HG03060 (cell line): Measurements from ENCODE around the gene NEK7.
"Not testable (repeated sequence)": the region's sequence is repeated elsewhere in the genome, so short reads cannot be mapped to it uniquely, and the experiment has no call there.

Experiments used
- ATAC-seq: cut with Tn5 transposase; IDR thresholded peaks from one replicate; pipeline ENCODE4 v1.9.1; 2021; ENCODE audit warnings: low read depth, moderate number of reproducible peaks; ENCODE audit not compliant: unreplicated experiment

Gene NEK7

DNA sequence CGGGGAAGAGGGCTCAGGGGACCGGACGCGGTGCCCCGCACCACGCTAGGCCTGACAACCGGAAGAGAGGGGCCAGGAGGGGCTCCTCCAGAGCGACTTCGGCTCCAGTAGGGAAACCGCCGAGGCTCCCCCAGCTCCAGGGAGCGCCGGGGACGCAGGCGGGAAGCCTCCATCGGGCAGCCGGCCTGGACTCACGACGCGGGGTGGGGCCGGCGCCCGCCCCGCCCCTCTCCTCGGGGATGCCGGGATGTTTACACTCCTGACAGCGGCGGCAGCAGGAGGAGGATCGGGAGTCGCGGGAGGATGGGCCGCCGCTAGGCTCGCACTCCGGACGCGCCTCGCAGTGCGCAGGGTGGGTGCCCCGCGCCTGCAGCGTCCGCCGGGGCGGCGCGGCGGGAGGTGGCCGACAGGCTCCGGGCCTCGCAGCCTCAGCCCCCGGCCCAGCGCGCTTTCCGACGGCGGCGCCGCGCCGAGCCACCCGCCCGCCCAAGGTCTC lies at the start of gene NEK7:
Gene NEK7, plus strand, starts transcription at position 254 of the 496 bp plus-strand sequence. CDS start 75,583 bp downstream, outside the sequence.
- peak; percentile 23 for ATAC-seq

DNA sequence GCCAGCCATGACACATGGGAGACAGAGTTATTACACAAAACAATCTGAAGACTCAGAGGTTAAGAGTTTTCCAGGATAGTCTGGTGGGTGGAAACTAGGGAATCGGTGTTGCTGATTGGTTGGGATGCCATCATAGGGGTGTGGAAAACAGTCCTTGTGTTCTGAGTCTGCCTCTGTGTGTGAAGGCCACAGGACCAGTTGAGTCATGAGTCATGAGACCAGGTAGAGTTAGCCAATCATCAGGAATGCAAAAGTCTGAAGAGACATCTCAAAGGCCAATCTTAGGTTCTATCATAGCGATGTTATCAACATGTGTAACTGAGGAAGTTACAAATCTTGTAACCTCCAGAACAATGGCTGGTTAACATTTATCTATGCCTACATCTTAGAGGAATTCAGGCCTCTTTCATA lies 49.7 kb upstream of the NEK7 start:
- ATAC-seq = no peak

DNA sequence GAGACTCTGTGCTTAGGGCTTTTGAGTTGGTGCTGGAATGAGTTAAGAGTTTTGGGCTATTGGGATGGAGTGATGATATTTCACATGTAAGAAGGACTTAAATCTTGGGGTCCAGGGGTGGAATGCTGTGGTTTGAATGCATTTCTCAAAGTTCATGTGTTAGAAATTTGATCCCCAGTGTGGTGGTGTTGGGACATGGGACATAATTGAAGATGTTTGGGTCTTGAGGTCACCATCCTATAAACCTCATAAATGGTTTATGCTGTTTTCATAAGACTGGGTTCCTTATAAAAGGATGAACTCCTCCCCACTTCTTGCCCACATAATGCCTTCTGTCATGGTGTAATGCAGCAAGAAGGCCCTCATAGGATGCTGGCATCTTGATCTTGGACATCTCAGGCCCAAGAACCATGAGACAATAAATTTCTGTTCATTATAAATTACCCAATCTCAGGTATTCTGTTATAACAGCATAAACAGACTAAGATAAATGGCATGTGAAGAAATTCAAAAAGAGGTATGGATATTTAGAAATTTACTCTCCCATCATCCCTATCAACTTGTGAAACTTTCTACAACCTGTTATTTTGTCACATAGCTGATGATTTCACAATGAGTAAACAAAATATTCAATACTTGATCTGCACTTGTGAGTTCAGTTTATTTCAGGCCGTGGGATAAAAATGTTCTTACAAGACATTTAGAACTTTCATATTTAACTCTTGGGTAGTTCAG lies 48.0 kb upstream of the NEK7 start:
- no peak for ATAC-seq

DNA sequence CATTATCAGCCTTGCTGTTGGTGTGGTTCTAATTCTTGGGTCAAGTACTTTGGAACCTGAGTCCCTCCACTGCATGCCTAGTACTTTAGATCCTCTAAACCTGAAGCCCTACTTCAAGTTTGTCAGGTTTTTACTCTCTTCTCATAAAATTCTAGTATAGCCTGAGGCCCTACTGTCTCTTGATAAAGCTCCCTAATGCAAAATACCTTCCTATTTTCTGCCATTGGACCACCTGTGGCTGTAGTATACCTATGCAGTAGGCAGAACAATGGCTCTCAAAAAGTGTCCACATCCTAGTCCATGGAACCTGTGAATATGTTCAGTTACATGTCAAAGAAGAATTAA lies 47.5 kb upstream of the NEK7 start:
- no peak for ATAC-seq

DNA sequence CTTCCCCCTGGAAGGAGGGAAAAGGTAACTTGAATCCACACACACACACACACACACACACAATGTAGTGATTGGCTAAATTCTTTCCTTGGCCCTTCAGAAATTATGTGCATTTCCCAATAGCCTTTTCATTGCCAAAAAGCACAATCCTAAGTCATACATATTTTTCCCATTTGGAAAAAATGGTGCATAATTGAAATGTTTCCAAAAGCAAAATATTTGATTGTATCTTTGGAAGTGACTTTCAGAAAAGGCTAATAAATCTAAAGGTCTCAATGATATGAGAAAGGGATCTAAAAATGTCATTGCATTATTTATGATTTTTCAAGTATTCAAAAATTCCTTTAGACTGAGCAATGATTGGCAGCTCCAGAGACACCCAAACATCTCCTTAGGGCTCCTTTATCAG lies 43.5 kb upstream of the NEK7 start:
- no peak for ATAC-seq

DNA sequence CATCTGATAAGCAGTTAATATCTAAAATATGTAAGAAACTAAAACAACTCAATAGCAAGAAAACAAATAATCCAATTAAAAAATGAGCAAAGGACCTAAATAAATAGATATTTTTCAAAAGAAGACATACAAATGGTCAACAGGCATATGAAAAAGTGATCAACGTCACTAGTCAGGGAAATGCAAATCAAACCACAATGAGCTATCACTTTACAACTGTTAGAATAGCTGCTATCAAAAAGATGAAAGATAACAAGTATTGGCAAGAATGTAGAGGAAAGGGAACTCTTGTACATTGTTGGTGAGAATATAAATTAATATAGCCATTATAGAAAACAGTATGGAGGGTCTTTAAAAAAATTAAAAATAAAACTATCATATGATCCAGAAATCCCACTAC lies 40.7 kb upstream of the NEK7 start:
- ATAC-seq = no peak

DNA sequence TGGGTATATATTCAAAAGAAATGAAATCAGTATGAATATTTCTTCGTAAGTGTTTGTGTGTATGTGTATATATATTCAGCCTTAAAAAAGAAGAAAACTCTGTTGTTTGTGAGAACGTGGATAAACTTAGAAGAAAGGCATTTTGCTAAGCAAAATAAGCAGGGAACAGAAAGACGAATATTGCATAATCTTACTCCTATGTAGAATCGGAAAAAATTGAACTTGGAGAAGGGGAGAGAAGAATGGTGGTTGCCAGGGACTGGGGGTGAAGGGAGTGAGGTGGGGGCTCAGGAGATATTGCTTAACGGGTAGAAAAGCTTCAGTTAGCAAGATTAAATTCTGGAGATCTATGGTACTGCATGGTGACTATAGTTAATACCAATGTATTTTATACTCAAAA lies 40.3 kb upstream of the NEK7 start:
- no peak for ATAC-seq

DNA sequence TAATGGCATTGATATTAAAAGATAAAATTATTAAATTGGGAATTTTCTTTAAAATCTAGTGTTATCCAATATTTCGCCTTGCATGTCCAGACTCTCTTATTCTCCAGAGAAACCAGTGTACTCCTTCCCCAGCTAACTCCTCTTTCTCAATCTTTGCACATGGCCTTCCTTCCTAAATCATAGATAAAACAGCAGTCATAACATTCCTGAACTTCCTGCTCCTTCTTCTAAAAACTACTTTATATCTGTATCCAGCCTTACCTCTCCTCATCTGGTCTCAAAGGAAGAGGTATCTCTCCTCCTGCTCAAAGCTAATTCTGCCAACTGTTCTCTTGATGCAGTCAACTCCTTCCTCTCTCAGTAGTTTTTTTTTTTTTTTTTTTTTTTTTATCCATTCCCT lies 39.5 kb upstream of the NEK7 start:
- no peak for ATAC-seq

DNA sequence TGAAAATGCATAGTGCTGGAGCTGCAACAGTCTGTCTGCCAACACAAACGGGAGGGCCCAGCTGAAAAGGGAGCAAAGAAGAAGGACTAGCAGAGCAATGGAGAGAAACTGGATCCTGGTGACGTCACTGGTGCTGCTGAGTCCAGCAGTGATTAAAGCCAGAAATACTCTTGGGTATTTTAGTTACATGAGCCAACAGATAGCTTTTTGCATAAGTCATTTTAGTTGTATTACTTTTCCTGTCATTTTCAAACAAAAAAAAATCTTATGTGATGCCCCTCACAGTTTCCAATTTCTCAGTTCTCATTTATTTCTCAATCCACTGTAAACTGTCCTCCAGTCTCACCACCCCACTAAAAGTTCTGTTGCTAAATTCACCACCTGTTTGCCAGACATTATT lies 38.7 kb upstream of the NEK7 start:
- ATAC-seq = no peak

DNA sequence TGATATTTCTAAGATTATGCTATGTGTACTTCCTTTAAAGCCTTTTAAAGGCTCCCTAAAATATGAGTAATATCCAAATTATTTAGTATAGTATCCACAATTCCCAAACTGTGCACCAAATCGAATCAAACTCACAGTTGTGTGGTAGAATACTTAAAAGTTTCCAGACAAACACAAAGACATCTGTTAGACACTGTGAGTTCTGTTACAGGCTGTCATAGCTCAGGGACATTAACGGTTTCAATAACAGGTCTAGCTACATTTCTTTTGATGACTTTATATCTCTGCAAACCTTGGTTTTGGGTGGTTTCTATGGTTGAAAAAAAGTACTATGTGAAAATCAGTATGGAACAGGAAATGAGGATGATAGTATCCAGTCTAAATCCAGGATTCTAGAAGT lies 36.9 kb upstream of the NEK7 start:
- no peak for ATAC-seq

DNA sequence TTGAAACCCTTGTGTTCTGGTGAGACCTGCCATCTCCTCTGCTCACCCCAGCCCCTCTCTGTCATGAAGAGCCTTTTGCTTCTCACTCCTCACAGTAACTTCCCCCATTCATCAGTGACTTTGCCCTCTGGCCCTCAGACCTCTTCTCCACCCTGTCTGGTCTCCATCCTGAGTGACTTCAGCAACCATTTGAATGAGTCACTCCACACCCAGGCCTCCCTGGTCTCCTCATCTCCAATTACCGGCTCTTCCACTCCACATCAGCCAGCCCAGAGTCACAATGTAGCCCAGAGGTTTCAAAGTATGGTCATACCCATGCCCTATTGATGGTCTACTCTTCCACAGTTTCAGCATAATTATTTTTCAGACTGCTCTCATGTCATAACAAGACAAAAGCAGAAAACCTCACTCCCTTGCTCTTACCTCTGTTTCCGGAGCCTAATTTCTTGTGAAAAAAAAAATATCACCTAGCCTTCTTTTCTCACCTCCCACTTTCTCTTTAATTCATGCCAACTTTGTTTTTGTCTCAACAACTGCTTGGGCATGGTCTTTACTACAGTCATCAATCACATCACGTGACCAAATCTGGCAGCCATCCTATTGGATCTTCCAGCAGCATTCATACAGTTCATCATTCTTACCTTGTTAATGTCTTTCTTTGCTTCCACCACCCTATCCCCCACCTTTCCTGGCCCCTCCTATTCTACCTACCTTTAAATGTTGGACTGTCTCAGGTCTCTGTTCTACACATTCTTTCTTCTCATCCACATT lies 35.6 kb upstream of the NEK7 start:
- ATAC-seq = no peak

DNA sequence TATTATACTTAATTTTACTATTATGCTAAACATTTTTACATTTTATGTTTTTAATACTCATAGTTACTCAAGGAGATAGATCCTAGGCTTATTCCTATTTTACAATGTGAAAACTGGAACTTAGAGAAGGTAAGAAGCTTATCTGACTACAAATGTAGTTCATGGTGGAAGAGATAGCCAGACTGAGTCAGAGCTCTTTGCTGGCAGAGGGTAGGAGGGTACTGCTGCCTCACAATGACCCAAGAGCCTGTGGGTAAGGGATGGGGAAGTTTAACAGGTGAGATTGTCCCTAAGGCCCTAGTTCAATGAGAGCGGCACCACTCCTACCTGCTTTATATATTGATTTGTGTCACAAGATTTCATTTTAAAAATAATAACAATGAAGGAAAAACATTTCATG lies 34.1 kb upstream of the NEK7 start:
- no peak for ATAC-seq

DNA sequence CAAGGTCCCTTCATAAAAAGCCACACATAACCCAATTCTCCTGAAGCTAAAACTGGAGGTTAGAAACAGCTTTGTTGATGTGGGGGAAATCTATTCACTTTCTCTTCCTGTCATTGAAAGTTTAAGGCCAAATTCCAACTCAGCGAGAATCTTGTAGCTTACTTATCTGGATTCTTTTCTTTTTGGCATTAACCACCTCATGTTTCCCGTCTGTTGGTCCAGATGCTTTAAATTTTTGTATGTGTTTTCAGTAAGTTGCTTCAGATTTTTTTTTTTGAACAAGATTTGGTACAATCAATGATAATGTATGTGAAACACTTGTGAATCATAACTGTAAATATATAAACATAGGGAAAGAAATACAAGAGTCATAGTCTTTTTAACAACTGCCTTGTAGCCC lies 33.7 kb upstream of the NEK7 start:
- ATAC-seq = no peak

DNA sequence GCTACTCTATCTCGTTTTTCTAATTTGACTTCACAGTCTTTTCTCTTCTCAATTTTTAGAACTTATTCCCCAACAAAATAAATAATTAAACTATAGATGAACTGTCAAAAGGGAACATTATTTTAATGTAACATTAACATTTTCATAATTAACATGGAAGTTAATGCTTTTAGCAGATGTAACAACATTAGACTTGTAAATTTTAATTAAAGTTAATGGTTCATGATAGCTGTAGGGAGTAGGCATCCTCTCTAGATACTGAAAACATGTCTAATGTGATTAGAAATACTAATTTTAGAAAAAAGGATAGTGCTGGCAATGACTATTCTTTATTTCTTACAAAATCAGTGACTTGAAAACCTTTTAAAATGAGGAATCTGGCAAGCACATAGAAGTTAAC lies 32.1 kb upstream of the NEK7 start:
- ATAC-seq = no peak

DNA sequence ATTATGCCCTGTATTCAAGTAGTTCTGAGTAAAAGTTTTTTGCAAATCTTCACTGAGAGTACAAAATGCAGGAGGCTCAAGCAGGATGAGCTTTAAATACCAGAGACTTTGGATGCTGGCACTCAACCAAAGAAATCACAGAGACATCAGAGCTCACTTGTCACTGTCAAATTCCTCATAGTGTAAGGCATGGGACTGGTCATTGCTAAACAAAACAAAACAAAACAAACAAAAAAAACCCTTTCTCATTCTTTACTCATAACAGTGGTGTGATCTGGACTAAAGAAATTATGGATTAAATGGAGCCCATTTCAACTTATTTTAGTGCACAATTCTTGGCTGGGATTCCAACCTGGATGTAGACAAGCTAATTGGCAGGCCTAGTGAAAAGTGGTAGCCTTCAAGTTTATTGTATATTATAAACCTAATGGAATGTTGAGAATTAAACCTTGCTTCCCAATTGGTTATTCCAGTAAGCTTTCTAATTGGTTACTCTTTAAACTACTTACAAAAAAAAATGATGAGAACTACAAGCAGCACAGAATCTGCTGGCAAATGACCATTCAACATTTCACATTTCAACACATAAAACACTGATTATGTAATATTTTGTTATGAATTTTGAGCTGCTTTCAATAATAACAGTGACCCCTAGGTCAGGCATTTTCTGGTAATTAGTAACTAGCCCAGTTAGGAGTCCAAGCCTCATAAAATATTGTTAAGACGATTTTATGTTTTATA lies 30.6 kb upstream of the NEK7 start:
- no peak for ATAC-seq

DNA sequence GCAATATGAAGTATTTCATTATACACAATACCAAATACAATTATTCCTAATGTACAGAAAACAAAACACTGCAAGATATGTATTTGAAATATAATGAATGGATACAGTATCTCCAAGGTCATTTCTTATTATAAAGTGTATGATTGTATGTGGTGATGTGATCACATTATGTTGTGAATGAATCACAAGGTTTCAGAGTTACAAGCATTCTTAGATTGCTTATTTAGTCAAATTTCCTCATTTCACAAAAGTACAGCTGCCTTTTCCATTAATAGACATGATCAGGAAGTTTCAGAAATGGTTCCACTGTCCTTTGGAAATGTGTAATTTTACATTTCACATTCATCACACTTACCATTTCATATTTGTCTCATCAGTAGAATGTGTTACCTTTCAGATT lies 28.3 kb upstream of the NEK7 start:
- no peak for ATAC-seq

DNA sequence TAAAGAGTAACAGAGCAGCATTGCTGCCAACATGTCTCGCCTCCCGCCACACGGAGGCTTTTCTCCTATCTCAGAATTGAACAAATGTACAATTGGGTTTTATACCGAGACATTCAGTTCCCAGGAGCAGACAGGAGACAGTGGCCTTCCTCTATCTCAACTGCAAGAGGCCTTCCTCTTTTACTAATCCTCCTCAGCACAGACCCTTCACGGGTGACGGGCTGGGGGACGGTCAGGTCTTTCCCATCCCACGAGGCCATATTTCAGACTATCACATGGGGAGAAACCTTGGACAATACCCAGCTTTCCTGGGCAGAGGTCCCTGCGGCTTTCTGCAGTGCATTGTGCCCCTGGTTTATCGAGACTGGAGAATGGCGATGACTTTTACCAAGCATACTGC lies 26.7 kb upstream of the NEK7 start:
- ATAC-seq = not testable (repeated sequence)

DNA sequence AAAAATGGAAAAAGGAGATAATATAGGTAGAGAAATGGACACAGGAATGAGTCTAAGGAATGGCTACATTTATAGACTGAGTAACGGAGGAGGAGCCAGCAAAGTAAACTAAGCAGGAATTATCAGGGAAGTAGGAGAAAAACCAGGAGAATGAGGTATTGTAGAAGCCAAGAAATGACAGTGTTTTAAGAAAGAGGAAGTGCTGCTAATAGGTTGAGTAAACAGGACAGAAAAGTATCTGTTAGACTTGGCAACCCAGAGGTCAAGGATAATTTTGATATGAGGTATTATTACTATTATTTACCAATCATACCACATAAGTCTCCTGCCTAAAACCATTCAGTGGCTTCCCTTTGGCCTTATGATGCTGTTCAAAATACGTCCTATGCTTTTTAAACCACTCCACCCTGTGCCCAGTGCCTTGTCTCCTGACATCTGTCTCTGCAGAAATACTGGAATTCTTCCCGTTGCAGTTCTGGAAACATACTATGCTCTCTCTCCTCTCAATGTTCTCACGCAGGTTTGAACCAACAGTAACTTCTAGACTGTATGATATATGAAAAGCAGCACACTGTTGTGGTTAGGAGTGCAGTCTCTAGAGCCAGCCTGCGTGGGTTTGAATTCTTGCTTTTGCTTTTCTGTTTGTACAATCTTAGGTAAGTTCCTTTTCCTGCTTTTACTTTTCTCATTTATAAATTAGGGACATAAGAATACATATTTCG lies 24.6 kb upstream of the NEK7 start:
- peak; percentile 87 for ATAC-seq

DNA sequence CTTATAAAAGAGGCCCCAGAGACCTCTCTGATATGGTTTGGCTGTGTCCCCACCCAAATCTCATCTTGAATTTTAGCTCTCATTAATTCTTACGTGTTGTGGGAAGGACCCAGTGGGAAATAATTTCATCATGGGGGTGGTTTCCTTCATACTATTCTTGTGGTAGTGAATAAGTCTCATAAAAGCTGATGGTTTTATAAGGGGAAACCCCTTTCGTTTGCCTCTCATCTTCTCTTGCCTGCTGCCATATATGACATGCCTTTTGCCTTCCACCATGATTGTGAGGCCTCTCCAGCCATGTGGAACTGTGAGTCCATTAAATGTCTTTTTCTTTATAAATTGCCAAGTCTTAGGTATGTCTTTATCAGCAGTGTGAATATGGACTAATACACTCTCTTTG lies 22.5 kb upstream of the NEK7 start:
- no peak for ATAC-seq

DNA sequence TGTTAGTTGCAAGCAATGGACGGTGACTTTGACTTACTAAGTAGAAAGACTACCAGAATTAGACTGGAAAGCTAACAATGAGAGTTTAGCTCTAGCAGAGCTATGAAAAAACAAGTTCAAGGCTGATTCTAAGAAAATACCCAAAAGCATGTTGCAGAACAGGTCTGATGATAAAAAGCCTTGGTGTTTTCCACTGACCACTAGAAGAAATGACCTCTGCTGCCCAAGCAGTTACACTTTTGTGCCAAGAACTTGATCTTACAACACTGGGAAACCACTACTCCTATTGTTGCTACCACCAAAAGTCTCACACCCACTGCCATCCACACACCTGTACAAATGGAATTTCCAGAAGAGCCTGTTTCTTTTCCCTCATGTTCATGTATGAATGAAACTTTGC lies 21.4 kb upstream of the NEK7 start:
- no peak for ATAC-seq
